ENCODE data around the gene THOC6.

THOC6 gene

DNA sequence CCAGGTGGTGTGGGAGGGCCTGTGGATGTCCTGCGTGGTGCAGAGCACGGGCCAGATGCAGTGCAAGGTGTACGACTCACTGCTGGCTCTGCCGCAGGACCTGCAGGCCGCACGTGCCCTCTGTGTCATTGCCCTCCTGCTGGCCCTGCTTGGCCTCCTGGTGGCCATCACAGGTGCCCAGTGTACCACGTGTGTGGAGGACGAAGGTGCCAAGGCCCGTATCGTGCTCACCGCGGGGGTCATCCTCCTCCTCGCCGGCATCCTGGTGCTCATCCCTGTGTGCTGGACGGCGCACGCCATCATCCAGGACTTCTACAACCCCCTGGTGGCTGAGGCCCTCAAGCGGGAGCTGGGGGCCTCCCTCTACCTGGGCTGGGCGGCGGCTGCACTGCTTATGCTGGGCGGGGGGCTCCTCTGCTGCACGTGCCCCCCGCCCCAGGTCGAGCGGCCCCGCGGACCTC, 10.3 kb upstream of the THOC6 start (continued):
- no peak for TF ChIP-seq ZNF350 (tag by site-specific recombination; IDR thresholded peaks at IDR 0.05)
- TF ChIP-seq, protein P1, sequence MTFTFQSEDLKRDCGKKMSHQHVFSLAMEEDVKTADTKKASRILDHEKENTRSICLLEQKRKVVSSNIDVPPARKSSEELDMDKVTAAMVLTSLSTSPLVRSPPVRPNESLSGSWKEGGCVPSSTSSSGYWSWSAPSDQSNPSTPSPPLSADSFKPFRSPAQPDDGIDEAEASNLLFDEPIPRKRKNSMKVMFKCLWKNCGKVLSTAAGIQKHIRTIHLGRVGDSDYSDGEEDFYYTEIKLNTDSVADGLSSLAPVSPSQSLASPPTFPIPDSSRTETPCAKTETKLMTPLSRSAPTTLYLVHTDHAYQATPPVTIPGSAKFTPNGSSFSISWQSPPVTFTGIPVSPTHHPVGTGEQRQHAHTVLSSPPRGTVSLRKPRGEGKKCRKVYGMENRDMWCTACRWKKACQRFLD (tag by site-specific recombination; IDR thresholded peaks at IDR 0.05): no peak
- TF ChIP-seq, protein P2, sequence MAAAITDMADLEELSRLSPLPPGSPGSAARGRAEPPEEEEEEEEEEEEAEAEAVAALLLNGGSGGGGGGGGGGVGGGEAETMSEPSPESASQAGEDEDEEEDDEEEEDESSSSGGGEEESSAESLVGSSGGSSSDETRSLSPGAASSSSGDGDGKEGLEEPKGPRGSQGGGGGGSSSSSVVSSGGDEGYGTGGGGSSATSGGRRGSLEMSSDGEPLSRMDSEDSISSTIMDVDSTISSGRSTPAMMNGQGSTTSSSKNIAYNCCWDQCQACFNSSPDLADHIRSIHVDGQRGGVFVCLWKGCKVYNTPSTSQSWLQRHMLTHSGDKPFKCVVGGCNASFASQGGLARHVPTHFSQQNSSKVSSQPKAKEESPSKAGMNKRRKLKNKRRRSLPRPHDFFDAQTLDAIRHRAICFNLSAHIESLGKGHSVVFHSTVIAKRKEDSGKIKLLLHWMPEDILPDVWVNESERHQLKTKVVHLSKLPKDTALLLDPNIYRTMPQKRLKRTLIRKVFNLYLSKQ (tag by site-specific recombination; IDR thresholded peaks at IDR 0.05; ENCODE audit: borderline replicate concordance): no peak
- TF ChIP-seq ZNF202 (tag by site-specific recombination; IDR thresholded peaks at IDR 0.05; ENCODE audit: borderline replicate concordance): no peak

DNA sequence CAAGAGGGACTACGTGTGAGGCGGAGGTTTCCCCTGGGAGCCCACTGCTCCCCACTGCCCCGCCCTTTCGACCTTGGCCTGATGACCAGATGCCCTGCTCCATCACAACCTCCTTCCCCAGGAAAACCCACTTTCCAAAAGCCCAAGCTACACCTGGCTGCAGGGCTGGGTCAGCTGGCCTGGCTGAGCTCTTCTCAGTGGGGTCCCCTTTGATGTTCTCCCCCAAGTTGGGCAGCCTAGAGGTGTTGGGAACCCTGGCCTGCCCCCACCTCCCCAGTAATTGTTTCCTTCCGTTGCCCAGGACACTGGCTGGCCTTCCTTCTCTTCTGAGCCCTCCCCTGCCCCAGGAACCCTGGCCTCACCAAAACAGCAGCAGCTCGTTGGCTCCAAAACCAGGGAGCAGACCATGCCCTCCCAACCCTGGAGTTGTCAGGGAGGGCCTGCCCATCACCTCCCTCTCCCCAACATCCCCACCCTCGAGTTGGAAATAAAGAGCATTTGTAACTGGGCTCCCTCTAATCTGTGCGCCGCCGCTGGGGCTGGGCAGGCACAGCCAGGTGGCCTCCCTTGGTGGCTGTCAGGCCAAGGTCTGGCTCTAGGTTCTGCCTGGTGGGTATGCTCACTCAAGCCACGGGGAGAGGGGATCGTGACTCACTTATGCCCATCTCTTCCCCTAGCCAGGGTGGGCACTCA, 9.7 kb upstream of the THOC6 start:
- Histone ChIP-seq H3K36me3 (ENCODE audit: control insufficient read depth in 2 of 2, insufficient read depth in 1 of 2, low read length in 2 of 2) (no peaks in the 10 kb centered on the region), H3K4me3 (ENCODE audit: low read depth, low read length) (no peak overlapping the region), H3K4me1 (ENCODE audit: control insufficient read depth, insufficient read depth, low read length) (no peaks in the 10 kb centered on the region; the same call in 1 of the 2 replicates), H3K9me3 (ENCODE audit: control insufficient read depth, insufficient read depth, low read depth, low read length) (no peaks in the 10 kb centered on the region), H3K27ac (ENCODE audit: extremely low read depth, low read depth, low read length) (no peak overlapping the region)
- TF ChIP-seq YY2 (tag by site-specific recombination; IDR thresholded peaks at IDR 0.05) (no peak), ZNF112 (tag by site-specific recombination; IDR thresholded peaks at IDR 0.05) (no peak), ZNF530 (tag by site-specific recombination; IDR thresholded peaks at IDR 0.05; ENCODE audit: low read depth) (no peak), ZNF140 (tag by site-specific recombination; IDR thresholded peaks at IDR 0.05) (no peak), TRIM28 (IDR thresholded peaks at IDR 0.05; ENCODE audit: borderline replicate concordance, low read length) (no peak), FEZF1 (tag by site-specific recombination; IDR thresholded peaks at IDR 0.05) (no peak), ZNF777 (tag by site-specific recombination; IDR thresholded peaks at IDR 0.05; ENCODE audit: borderline replicate concordance) (no peak), BCL11A (tag by site-specific recombination; IDR thresholded peaks at IDR 0.05; ENCODE audit: low read depth) (no peak), GLI4 (tag by site-specific recombination; IDR thresholded peaks at IDR 0.05) (no peak), ZNF157 (tag by site-specific recombination; IDR thresholded peaks at IDR 0.05) (no peak), MEIS1 (CRISPR knock-in tag; IDR thresholded peaks at IDR 0.05; ENCODE audit: borderline replicate concordance) (no peak), PRDM1 (tag by site-specific recombination; IDR thresholded peaks at IDR 0.05) (no peak)
- TF ChIP-seq, protein P3, sequence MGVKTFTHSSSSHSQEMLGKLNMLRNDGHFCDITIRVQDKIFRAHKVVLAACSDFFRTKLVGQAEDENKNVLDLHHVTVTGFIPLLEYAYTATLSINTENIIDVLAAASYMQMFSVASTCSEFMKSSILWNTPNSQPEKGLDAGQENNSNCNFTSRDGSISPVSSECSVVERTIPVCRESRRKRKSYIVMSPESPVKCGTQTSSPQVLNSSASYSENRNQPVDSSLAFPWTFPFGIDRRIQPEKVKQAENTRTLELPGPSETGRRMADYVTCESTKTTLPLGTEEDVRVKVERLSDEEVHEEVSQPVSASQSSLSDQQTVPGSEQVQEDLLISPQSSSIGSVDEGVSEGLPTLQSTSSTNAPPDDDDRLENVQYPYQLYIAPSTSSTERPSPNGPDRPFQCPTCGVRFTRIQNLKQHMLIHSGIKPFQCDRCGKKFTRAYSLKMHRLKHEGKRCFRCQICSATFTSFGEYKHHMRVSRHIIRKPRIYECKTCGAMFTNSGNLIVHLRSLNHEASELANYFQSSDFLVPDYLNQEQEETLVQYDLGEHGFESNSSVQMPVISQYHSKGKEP (tag by site-specific recombination; IDR thresholded peaks at IDR 0.05): no peak
- TF ChIP-seq, protein P4, sequence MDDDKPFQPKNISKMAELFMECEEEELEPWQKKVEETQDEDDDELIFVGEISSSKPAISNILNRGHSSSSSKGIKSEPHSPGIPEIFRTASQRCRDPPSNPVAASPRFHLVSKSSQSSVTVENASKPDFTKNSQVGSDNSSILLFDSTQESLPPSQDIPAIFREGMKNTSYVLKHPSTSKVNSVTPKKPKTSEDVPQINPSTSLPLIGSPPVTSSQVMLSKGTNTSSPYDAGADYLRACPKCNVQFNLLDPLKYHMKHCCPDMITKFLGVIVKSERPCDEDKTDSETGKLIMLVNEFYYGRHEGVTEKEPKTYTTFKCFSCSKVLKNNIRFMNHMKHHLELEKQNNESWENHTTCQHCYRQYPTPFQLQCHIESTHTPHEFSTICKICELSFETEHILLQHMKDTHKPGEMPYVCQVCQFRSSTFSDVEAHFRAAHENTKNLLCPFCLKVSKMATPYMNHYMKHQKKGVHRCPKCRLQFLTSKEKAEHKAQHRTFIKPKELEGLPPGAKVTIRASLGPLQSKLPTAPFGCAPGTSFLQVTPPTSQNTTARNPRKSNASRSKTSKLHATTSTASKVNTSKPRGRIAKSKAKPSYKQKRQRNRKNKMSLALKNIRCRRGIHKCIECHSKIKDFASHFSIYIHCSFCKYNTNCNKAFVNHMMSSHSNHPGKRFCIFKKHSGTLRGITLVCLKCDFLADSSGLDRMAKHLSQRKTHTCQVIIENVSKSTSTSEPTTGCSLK (tag by site-specific recombination; IDR thresholded peaks at IDR 0.05): no peak
- TF ChIP-seq, protein P5, sequence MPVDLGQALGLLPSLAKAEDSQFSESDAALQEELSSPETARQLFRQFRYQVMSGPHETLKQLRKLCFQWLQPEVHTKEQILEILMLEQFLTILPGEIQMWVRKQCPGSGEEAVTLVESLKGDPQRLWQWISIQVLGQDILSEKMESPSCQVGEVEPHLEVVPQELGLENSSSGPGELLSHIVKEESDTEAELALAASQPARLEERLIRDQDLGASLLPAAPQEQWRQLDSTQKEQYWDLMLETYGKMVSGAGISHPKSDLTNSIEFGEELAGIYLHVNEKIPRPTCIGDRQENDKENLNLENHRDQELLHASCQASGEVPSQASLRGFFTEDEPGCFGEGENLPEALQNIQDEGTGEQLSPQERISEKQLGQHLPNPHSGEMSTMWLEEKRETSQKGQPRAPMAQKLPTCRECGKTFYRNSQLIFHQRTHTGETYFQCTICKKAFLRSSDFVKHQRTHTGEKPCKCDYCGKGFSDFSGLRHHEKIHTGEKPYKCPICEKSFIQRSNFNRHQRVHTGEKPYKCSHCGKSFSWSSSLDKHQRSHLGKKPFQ (tag by site-specific recombination; IDR thresholded peaks at IDR 0.05): no peak
- TF ChIP-seq, protein P1 (tag by site-specific recombination; IDR thresholded peaks at IDR 0.05): no peak
- ChIA-PET POLR2A (interaction anchor here (0.6 kb wide), 1 partner anchor 21 kb away, joined by 9 read pairs; no protein-coding TSS in a partner anchor), CTCF (interaction anchor here (0.7 kb wide), 1 partner anchor 14 kb away, joined by 3 read pairs; no protein-coding TSS in a partner anchor)

Data from HEK293 (cell line).